Kidney (tissue), 14 donors: ENCODE data around the gene CPNE7. TPM values are rescaled to one million over a fixed set of nuclear protein-coding genes. Genes with fewer than 3 reads are reported as not detected.

ENCODE experiments used
- DNase-seq, 5 donors: peaks; one replicate each; pipeline ENCODE4 v3.0.0-alpha.2; 2013 to 2020
- FAIRE-seq: peaks from 2 replicates; lab custom pipeline; 2012; peaks lifted over from hg19 to GRCh38; lab: Jason Lieb, UNC
- H3K27ac ChIP-seq, 2 donors: one replicate each; pipeline ENCODE4 v1.7.0; 2013; ENCODE audit warnings: low read depth in 2 of 2, low read length in 2 of 2, inconsistent platforms in 1 of 2
- H3K27me3 ChIP-seq: one replicate; pipeline ENCODE4 v1.7.1; 2013; ENCODE audit warnings: low read length, inconsistent platforms; ENCODE audit not compliant: control insufficient read depth, insufficient read depth
- H3K36me3 ChIP-seq, 3 donors: one replicate each; pipeline versions ENCODE4 v1.7.0 to v1.7.1; 2013; ENCODE audit warnings: low read length in 3 of 3, control low read depth in 1 of 3, inconsistent platforms in 1 of 3; ENCODE audit not compliant: insufficient read depth in 3 of 3, control insufficient read depth in 2 of 3
- H3K4me1 ChIP-seq, 3 donors: one replicate each; pipeline versions ENCODE4 v1.7.0 to v1.7.1; 2013; ENCODE audit warnings: low read length in 3 of 3, inconsistent platforms in 1 of 3, low read depth in 1 of 3; ENCODE audit not compliant: control insufficient read depth in 2 of 3, insufficient read depth in 2 of 3
- H3K4me3 ChIP-seq, 3 donors: one replicate each; pipeline versions ENCODE4 v1.7.0 to v1.8.1; 2013; ENCODE audit warnings: low read length in 3 of 3, control low read depth in 1 of 3, inconsistent platforms in 1 of 3
- H3K9ac ChIP-seq, 3 donors: one replicate each; pipeline versions ENCODE4 v1.7.0 to v1.7.1; 2013; ENCODE audit warnings: low read length in 3 of 3, control low read depth in 1 of 3, inconsistent platforms in 1 of 3
- H3K9me3 ChIP-seq, 3 donors: one replicate each; pipeline versions ENCODE4 v1.7.0 to v1.7.1; 2013; ENCODE audit warnings: low read length in 3 of 3, control low read depth in 1 of 3, inconsistent platforms in 1 of 3; ENCODE audit not compliant: control insufficient read depth in 2 of 3, insufficient read depth in 1 of 3
- CTCF ChIP-seq: IDR thresholded peaks from 3 replicates; pipeline ENCODE4 v1.5.1; 2012; ENCODE audit warnings: mild to moderate bottlenecking, moderate library complexity, borderline replicate concordance; ENCODE audit not compliant: insufficient read depth; ENCODE audit errors: extremely low read depth
- intact Hi-C: fragments of 100-400 bp; cut with DNase I; formaldehyde crosslinking; loops from one replicate; pipeline ENCODE4 v1.11.1; 2022
- polyA plus RNA-seq: library from polyadenylated mRNA; stranded (reverse); fragments of 350-450 nt; fragmentation: Illumina TruSeq; extraction: RNeasy Lipid Tissue Mini Kit (QIAGEN cat#74804); gene quantifications from one replicate; pipeline ENCODE4 v1.2.3, GENCODE V29; 2014; ENCODE audit warnings: low read depth, low replicate concordance; ENCODE audit not compliant: insufficient read depth
- total RNA-seq: library from RNA; stranded (reverse); fragmentation: NEBNext Ultra II Directional; extraction: Animal tissue kit (Norgen Biotek cat#: 25700); gene quantifications from one replicate; pipeline ENCODE4 v1.2.1, GENCODE V29; 2021
- donor health status: control.
- donor health status: control.
- donor health status: control.
- donor health status: control.
- donor health status: control.
- donor health status: DM: yes; HTN: yes; CAD: no.
- donor health status: Normal renal cell carcinoma (clear cell type).

CPNE7 gene
- total and polyA plus RNA-seq, 2 donors from 2014 or later, result 1.5 to 13.7 TPM

GRCh38 chr16:89547291-89547690 lies 28.3 kb upstream of the CPNE7 start:
- no peak for TF ChIP-seq CTCF
- no peak overlapping the region for H3K9ac ChIP-seq
- H3K9me3 ChIP-seq, result no peaks in the 10 kb centered on the region
- no peak overlapping the region for H3K27ac ChIP-seq
- DNase-seq, result no peak
- FAIRE-seq, result no peak
- no peaks in the 10 kb centered on the region for H3K27me3 ChIP-seq
- no peak overlapping the region for H3K4me3 ChIP-seq
- intact Hi-C loops, result no loop called here
- peaks cover 0 to 30% (median 20%) of the 10 kb centered on the region in 3 donors for H3K36me3 ChIP-seq
- H3K4me1 ChIP-seq, result no peaks in the 10 kb centered on the region

GRCh38 chr16:89547860-89548259 lies 27.7 kb upstream of the CPNE7 start:
- no peak for FAIRE-seq
- no peak for DNase-seq
- Histone ChIP-seq H3K36me3 (peaks cover 0 to 33% (median 24%) of the 10 kb centered on the region in 3 donors), H3K27ac (no peak overlapping the region), H3K9ac (no peak overlapping the region), H3K4me1 (no peaks in the 10 kb centered on the region), H3K4me3 (no peak overlapping the region), H3K27me3 (no peaks in the 10 kb centered on the region), H3K9me3 (no peaks in the 10 kb centered on the region)
- no peak for TF ChIP-seq CTCF
- intact Hi-C loops, result no loop called here

GRCh38 chr16:89548344-89549006 lies 27.1 kb upstream of the CPNE7 start:
- Histone ChIP-seq H3K9me3 (no peaks in the 10 kb centered on the region), H3K27ac (no peak overlapping the region), H3K9ac (no peak overlapping the region), H3K4me1 (no peaks in the 10 kb centered on the region), H3K27me3 (no peaks in the 10 kb centered on the region), H3K4me3 (no peak overlapping the region), H3K36me3 (peaks cover 0 to 40% (median 25%) of the 10 kb centered on the region in 3 donors)
- FAIRE-seq (no peak), DNase-seq (no peak)
- no peak for TF ChIP-seq CTCF
- intact Hi-C loops, result no loop called here
